GM12878 (cell line): ENCODE measurements around the gene PTPRN2. TPM values are rescaled to one million over a fixed set of nuclear protein-coding genes. Genes with fewer than 3 reads are reported as not detected.

ENCODE experiments used
- CEBPZ ChIP-seq: fragments of 150-350 bp; IDR thresholded peaks from 2 replicates; pipeline ENCODE4 v1.6.1; 2016; ENCODE audit warnings: low read depth, low read length
- HCFC1 ChIP-seq: fragments of 150-350 bp; IDR thresholded peaks from 2 replicates; pipeline ENCODE4 v1.6.1; 2014; ENCODE audit warnings: low read length
- IKZF2 ChIP-seq, 2 experiments: fragments of 450-650 bp; IDR thresholded peaks; 2 replicates each; pipeline ENCODE4 v1.6.1; 2017; ENCODE audit warnings: mild to moderate bottlenecking in 2 of 2, moderate library complexity in 2 of 2
- NFXL1 ChIP-seq: fragments of 450-650 bp; IDR thresholded peaks from 2 replicates; pipeline ENCODE4 v1.6.1; 2017; ENCODE audit warnings: antibody characterized with exemption, mild to moderate bottlenecking, borderline replicate concordance
- NFYB ChIP-seq: IDR thresholded peaks from 2 replicates; pipeline ENCODE4 v1.6.1; 2011; ENCODE audit warnings: low read depth, mild to moderate bottlenecking, low read length, improper control_type of control experiment, moderate library complexity; ENCODE audit not compliant: insufficient read depth
- RCOR1 ChIP-seq: conservative IDR thresholded peaks from 2 replicates; pipeline ENCODE4 v1.6.1; 2012; ENCODE audit warnings: low read depth, low read length, improper control_type of control experiment
- RFX5 ChIP-seq: IDR thresholded peaks from 2 replicates; pipeline ENCODE4 v1.6.1; 2011; ENCODE audit warnings: low read depth, low read length, improper control_type of control experiment
- SIX5 ChIP-seq: IDR thresholded peaks from 2 replicates; pipeline ENCODE4 v1.6.1; 2011; ENCODE audit warnings: mild to moderate bottlenecking, low read depth, low read length, moderate library complexity; ENCODE audit not compliant: severe bottlenecking
- TBL1XR1 ChIP-seq: IDR thresholded peaks from 2 replicates; pipeline ENCODE4 v1.6.1; 2012; ENCODE audit warnings: low read depth, low read length, improper control_type of control experiment
- USF2 ChIP-seq: IDR thresholded peaks from 2 replicates; pipeline ENCODE4 v1.6.1; 2011; ENCODE audit warnings: low read depth, low read length, improper control_type of control experiment, borderline replicate concordance
- polyA plus RNA-seq, 11 experiments: library from polyadenylated mRNA; depleted of rRNA in 4 of 11; unstranded in 6 of 11; stranded (reverse) in 5 of 11; fragments of >200 nt; fragmentation: Nextera tagmentation in 4 of 11; fragmentation: Illumina TruSeq in 1 of 11; extraction: Ambion mirVana in 4 of 11; extraction: Trizol in 1 of 11; gene quantifications; 1 replicate in 1 of 11; 2 replicates in 10 of 11; pipeline versions ENCODE4 v1.2.1 to v1.2.3, GENCODE V29; 2011 to 2016; ENCODE audit warnings: inconsistent platforms in 2 of 11, missing spikeins in 2 of 11, low read depth in 1 of 11
- total RNA-seq, 4 experiments: library from RNA; depleted of rRNA in 3 of 4; stranded (reverse); fragments of >200 nt in 3 of 4; fragmentation: Illumina TruSeq in 1 of 4; extraction: Trizol in 1 of 4; gene quantifications; 2 replicates each; pipeline versions ENCODE4 v1.2.1 to v1.2.3, GENCODE V29; 2013 to 2021
- TF ChIP-seq, protein P1 (sequence below): fragments of 450-650 bp; IDR thresholded peaks from 2 replicates; pipeline ENCODE4 v1.6.1; 2016; ENCODE audit warnings: mild to moderate bottlenecking, moderate library complexity, borderline replicate concordance
- TF ChIP-seq, protein P2 (sequence below): fragments of 450-650 bp; IDR thresholded peaks from 2 replicates; pipeline ENCODE4 v1.6.1; 2017; ENCODE audit warnings: mild to moderate bottlenecking, moderate library complexity

Gene PTPRN2
- total and polyA plus RNA-seq, 10 of the 15 experiments (the other 5 are each of a cell fraction or from before 2014, with no cell fraction given): 5.4 TPM; not detected in 9

DNA sequence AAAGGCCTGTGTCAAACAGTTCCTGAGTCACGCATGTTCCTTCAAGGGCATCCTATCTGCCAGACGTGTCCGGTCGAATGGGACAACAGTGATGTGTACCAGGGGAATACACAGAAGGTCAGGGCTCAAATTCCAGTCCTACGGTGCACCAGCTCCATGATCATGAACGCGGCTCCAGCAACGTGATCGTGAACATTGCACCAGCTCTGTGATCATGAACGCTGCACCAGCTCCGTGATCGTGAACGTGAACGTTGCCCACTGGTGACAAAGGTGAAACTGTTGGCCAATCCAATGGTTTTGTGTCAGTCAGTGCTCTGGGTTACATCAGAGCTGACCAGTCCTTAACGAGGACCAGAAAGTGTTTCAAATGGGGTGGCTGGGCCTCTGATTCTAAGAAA is 4.3 kb upstream of the PTPRN2 start (continued):
- no peak for TF ChIP-seq SIX5
- TF ChIP-seq RCOR1: no peak
- no peak for TF ChIP-seq USF2
- TF ChIP-seq IKZF2 (IDR thresholded peaks at IDR 0.05): no peak
- no peak for TF ChIP-seq TBL1XR1
- no peak for TF ChIP-seq NFYB
- TF ChIP-seq HCFC1: no peak
- TF ChIP-seq, protein P1, sequence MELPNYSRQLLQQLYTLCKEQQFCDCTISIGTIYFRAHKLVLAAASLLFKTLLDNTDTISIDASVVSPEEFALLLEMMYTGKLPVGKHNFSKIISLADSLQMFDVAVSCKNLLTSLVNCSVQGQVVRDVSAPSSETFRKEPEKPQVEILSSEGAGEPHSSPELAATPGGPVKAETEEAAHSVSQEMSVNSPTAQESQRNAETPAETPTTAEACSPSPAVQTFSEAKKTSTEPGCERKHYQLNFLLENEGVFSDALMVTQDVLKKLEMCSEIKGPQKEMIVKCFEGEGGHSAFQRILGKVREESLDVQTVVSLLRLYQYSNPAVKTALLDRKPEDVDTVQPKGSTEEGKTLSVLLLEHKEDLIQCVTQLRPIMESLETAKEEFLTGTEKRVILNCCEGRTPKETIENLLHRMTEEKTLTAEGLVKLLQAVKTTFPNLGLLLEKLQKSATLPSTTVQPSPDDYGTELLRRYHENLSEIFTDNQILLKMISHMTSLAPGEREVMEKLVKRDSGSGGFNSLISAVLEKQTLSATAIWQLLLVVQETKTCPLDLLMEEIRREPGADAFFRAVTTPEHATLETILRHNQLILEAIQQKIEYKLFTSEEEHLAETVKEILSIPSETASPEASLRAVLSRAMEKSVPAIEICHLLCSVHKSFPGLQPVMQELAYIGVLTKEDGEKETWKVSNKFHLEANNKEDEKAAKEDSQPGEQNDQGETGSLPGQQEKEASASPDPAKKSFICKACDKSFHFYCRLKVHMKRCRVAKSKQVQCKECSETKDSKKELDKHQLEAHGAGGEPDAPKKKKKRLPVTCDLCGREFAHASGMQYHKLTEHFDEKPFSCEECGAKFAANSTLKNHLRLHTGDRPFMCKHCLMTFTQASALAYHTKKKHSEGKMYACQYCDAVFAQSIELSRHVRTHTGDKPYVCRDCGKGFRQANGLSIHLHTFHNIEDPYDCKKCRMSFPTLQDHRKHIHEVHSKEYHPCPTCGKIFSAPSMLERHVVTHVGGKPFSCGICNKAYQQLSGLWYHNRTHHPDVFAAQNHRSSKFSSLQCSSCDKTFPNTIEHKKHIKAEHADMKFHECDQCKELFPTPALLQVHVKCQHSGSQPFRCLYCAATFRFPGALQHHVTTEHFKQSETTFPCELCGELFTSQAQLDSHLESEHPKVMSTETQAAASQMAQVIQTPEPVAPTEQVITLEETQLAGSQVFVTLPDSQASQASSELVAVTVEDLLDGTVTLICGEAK: no peak
- no peak for TF ChIP-seq NFXL1
- TF ChIP-seq, protein P2, sequence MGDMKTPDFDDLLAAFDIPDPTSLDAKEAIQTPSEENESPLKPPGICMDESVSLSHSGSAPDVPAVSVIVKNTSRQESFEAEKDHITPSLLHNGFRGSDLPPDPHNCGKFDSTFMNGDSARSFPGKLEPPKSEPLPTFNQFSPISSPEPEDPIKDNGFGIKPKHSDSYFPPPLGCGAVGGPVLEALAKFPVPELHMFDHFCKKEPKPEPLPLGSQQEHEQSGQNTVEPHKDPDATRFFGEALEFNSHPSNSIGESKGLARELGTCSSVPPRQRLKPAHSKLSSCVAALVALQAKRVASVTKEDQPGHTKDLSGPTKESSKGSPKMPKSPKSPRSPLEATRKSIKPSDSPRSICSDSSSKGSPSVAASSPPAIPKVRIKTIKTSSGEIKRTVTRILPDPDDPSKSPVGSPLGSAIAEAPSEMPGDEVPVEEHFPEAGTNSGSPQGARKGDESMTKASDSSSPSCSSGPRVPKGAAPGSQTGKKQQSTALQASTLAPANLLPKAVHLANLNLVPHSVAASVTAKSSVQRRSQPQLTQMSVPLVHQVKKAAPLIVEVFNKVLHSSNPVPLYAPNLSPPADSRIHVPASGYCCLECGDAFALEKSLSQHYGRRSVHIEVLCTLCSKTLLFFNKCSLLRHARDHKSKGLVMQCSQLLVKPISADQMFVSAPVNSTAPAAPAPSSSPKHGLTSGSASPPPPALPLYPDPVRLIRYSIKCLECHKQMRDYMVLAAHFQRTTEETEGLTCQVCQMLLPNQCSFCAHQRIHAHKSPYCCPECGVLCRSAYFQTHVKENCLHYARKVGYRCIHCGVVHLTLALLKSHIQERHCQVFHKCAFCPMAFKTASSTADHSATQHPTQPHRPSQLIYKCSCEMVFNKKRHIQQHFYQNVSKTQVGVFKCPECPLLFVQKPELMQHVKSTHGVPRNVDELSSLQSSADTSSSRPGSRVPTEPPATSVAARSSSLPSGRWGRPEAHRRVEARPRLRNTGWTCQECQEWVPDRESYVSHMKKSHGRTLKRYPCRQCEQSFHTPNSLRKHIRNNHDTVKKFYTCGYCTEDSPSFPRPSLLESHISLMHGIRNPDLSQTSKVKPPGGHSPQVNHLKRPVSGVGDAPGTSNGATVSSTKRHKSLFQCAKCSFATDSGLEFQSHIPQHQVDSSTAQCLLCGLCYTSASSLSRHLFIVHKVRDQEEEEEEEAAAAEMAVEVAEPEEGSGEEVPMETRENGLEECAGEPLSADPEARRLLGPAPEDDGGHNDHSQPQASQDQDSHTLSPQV: no peak
- no peak for TF ChIP-seq CEBPZ
- TF ChIP-seq RFX5: no peak
